SK-N-SH (cell line): ENCODE measurements around the gene NHS. TPM values are rescaled to one million over a fixed set of nuclear protein-coding genes. Genes with fewer than 3 reads are reported as not detected.
"Not testable (repeated sequence)": the region's sequence is repeated elsewhere in the genome, so short reads cannot be mapped to it uniquely, and the experiment has no call there.

Source experiments
- CTCF ChIA-PET: fragments of 300-600, 350-600 bp; formaldehyde crosslinking; extraction: SDS; loops from one replicate; lab custom pipeline; 2021; lab: Yijun Ruan, JAX
- POLR2A ChIA-PET: fragments of 350-600 bp; sonication (Branson Sonifier 250); formaldehyde crosslinking; extraction: SDS; loops from one replicate; lab custom pipeline; 2020; ENCODE audit warnings: antibody characterized with exemption, inconsistent platforms; lab: Yijun Ruan, JAX
- DNase-seq: peaks from one replicate; pipeline ENCODE4 v3.0.0; 2012
- H2AFZ ChIP-seq: fragments of 200-600 bp; sonication (generic); 2 replicates; pipeline ENCODE4 v1.8.1; 2016; ENCODE audit warnings: antibody characterized with exemption, mild to moderate bottlenecking, low read depth
- H3F3A ChIP-seq: fragments of 200-600 bp; sonication (generic); replicated peaks from 2 replicates; pipeline ENCODE3; 2016; ENCODE audit warnings: antibody characterized with exemption, mild to moderate bottlenecking; ENCODE audit not compliant: insufficient read depth
- H3K27ac ChIP-seq, 2 experiments: fragments of 200-500 bp in 1 of 2; fragments of 200-600 bp in 1 of 2; sonication (Bioruptor generic) in 1 of 2; sonication (generic), shearing (Covaris generic) in 1 of 2; 2 replicates each; pipeline versions ENCODE4 v1.5.1 to v1.6.1; 2014 to 2016; ENCODE audit warnings: low read depth in 2 of 2, inconsistent platforms in 1 of 2, low read length in 1 of 2, mild to moderate bottlenecking in 1 of 2, mixed read lengths in 1 of 2
- H3K27me3 ChIP-seq: fragments of 200-600 bp; sonication (generic), shearing (Covaris generic); 2 replicates; pipeline ENCODE4 v1.6.1; 2016; ENCODE audit warnings: mixed run types; ENCODE audit not compliant: insufficient read depth
- H3K36me3 ChIP-seq, 2 experiments: fragments of 200-500 bp in 1 of 2; fragments of 200-600 bp in 1 of 2; sonication (Bioruptor generic) in 1 of 2; sonication (generic) in 1 of 2; replicated peaks in 1 of 2; 2 replicates each; pipeline versions ENCODE3 to v1.5.1; 2014 to 2016; ENCODE audit warnings: low read length in 1 of 2, mild to moderate bottlenecking in 1 of 2; ENCODE audit not compliant: insufficient read depth in 2 of 2, control insufficient read depth in 1 of 2
- H3K4me1 ChIP-seq, 2 experiments: fragments of 200-500 bp in 1 of 2; fragments of 200-600 bp in 1 of 2; sonication (Bioruptor generic) in 1 of 2; sonication (generic), shearing (Covaris generic) in 1 of 2; 2 replicates each; pipeline versions ENCODE4 v1.5.1 to v1.6.1; 2014 to 2016; ENCODE audit warnings: low read depth in 1 of 2, low read length in 1 of 2, mixed run types in 1 of 2; ENCODE audit not compliant: insufficient read depth in 2 of 2, control insufficient read depth in 1 of 2
- H3K4me2 ChIP-seq: fragments of 200-600 bp; sonication (generic), shearing (Covaris generic); 2 replicates; pipeline ENCODE4 v1.6.1; 2017; ENCODE audit warnings: mixed run types
- H3K4me3 ChIP-seq, 2 experiments: fragments of 200-500 bp in 1 of 2; fragments of 200-600 bp in 1 of 2; sonication (Bioruptor generic) in 1 of 2; sonication (generic), shearing (Covaris generic) in 1 of 2; 2 replicates each; pipeline versions ENCODE4 v1.5.1 to v1.8.1; 2014 to 2016; ENCODE audit warnings: low read depth in 2 of 2, inconsistent platforms in 1 of 2, low read length in 1 of 2, mild to moderate bottlenecking in 1 of 2, mixed read lengths in 1 of 2, moderate library complexity in 1 of 2
- H3K79me2 ChIP-seq: fragments of 200-600 bp; sonication (generic); 2 replicates; pipeline ENCODE4 v1.8.1; 2017; ENCODE audit warnings: mild to moderate bottlenecking; ENCODE audit not compliant: insufficient read depth
- H3K9ac ChIP-seq: fragments of 200-600 bp; sonication (generic); 2 replicates; pipeline ENCODE4 v1.6.1; 2017; ENCODE audit warnings: mixed run types
- H3K9me2 ChIP-seq: fragments of 200-600 bp; sonication (generic); 2 replicates; pipeline ENCODE4 v1.6.1; 2017; ENCODE audit warnings: mixed run types
- H3K9me3 ChIP-seq: fragments of 200-600 bp; sonication (generic); 2 replicates; pipeline ENCODE4 v1.6.1; 2017; ENCODE audit warnings: mixed run types, mild to moderate bottlenecking, moderate library complexity
- H4K20me1 ChIP-seq: fragments of 200-600 bp; sonication (generic); 2 replicates; pipeline ENCODE4 v1.6.1; 2017; ENCODE audit warnings: mild to moderate bottlenecking, mixed run types; ENCODE audit not compliant: insufficient read depth
- ELF1 ChIP-seq: IDR thresholded peaks from 2 replicates; pipeline ENCODE4 v1.4.0; 2012
- MXI1 ChIP-seq: IDR thresholded peaks from 2 replicates; pipeline ENCODE4 v1.6.1; 2012; ENCODE audit warnings: mild to moderate bottlenecking, low read depth, low read length, improper control_type of control experiment
- POLR2AphosphoS5 ChIP-seq: IDR thresholded peaks from 2 replicates; pipeline ENCODE4 v1.6.1; 2012; ENCODE audit warnings: low read depth, low read length
- RAD21 ChIP-seq: IDR thresholded peaks from 2 replicates; pipeline ENCODE4 v1.6.1; 2012; ENCODE audit warnings: mild to moderate bottlenecking, low read length
- RCOR1 ChIP-seq: fragments of 150-350 bp; IDR thresholded peaks from 2 replicates; pipeline ENCODE4 v1.6.1; 2017; ENCODE audit warnings: antibody characterized with exemption, low read length
- REST ChIP-seq: IDR thresholded peaks from 2 replicates; pipeline ENCODE4 v1.6.1; 2012; ENCODE audit warnings: mild to moderate bottlenecking, low read depth, low read length, moderate library complexity
- SMC3 ChIP-seq: IDR thresholded peaks from 2 replicates; pipeline ENCODE4 v1.6.1; 2012; ENCODE audit warnings: low read depth, low read length, improper control_type of control experiment
- TEAD4 ChIP-seq: IDR thresholded peaks from 2 replicates; pipeline ENCODE4 v1.4.0; 2012; ENCODE audit warnings: mild to moderate bottlenecking, borderline replicate concordance; ENCODE audit not compliant: insufficient read depth
- USF2 ChIP-seq: fragments of 150-350 bp; IDR thresholded peaks from 2 replicates; pipeline ENCODE4 v1.6.1; 2017; ENCODE audit warnings: antibody characterized with exemption, low read length, low read depth, borderline replicate concordance
- WGBS: methylation state at CpG from one replicate; pipeline ENCODE4 v1.1.6; 2017; ENCODE audit warnings: low lambda C conversion rate; 5-methylcytosine and 5-hydroxymethylcytosine counted together
- polyA plus RNA-seq, 3 experiments: library from polyadenylated mRNA; depleted of rRNA; stranded (reverse); fragments of >200 nt; gene quantifications; 2 replicates each; pipeline ENCODE4 v1.2.3, GENCODE V29; 2012

Gene NHS
- polyA plus RNA-seq, 1 of the 3 experiments (the other 2 are of a cell fraction) = 1.0 TPM

GRCh38 chrX:17500145-17500579, 125.2 kb downstream of the NHS start:
- H3K9me3 ChIP-seq = no peaks in the 10 kb centered on the region
- no peak overlapping the region for H3K9ac ChIP-seq
- H3K9me2 ChIP-seq = no peaks in the 10 kb centered on the region
- no peaks in the 10 kb centered on the region for H3K36me3 ChIP-seq
- H4K20me1 ChIP-seq = no peaks in the 10 kb centered on the region; the same call in 1 of the 2 replicates
- POLR2A ChIA-PET = no interaction called here
- DNase-seq = no peak
- H3K4me2 ChIP-seq = no peak overlapping the region
- peak overlapping the region in 1 of 2 experiments; percentile 31; a peak in 1 of 4 replicates for H3K27ac ChIP-seq
- no peak overlapping the region for H3K4me3 ChIP-seq
- TF ChIP-seq ELF1 (no peak), RCOR1 (no peak), TEAD4 (no peak), SMC3 (no peak)
- H3F3A ChIP-seq = no peaks in the 10 kb centered on the region
- CTCF ChIA-PET = no interaction called here
- H3K27me3 ChIP-seq = no peaks in the 10 kb centered on the region
- 54% methylated on average over 2 of the region's 2 CpGs for WGBS
- H2AFZ ChIP-seq = no peak overlapping the region
- no peaks in the 10 kb centered on the region for H3K79me2 ChIP-seq
- no peaks in the 10 kb centered on the region for H3K4me1 ChIP-seq

- Histone ChIP-seq H3K79me2 (no peaks in the 10 kb centered on the region), H3K4me3 (no peak overlapping the region), H3K9ac (no peak overlapping the region), H3F3A (no peaks in the 10 kb centered on the region), H2AFZ (no peak overlapping the region), H3K9me2 (no peaks in the 10 kb centered on the region), H3K36me3 (no peaks in the 10 kb centered on the region), H3K4me1 (no peaks in the 10 kb centered on the region), H3K27me3 (no peaks in the 10 kb centered on the region), H3K4me2 (no peak overlapping the region), H3K27ac (no peak overlapping the region), H3K9me3 (no peaks in the 10 kb centered on the region), H4K20me1 (no peaks in the 10 kb centered on the region; the same call in 1 of the 2 replicates)
- no peak for DNase-seq
- ChIA-PET POLR2A (no interaction called here), CTCF (no interaction called here)
- 51% methylated on average over 6 of the region's 6 CpGs for WGBS
- no peak for TF ChIP-seq REST
- no peak for TF ChIP-seq USF2
- TF ChIP-seq SMC3 = no peak
- no peak for TF ChIP-seq MXI1
- no peak for TF ChIP-seq POLR2AphosphoS5
- no peak for TF ChIP-seq RAD21
Observed at GRCh38 chrX:17501746-17502145, 126.7 kb downstream of the NHS start.

- H3K9me2 ChIP-seq, H3K9me3 ChIP-seq, H3K9ac ChIP-seq, H3K36me3 ChIP-seq, DNase-seq, H3F3A ChIP-seq, H3K4me2 ChIP-seq, H3K79me2 ChIP-seq, H3K27ac ChIP-seq, H3K4me1 ChIP-seq, POLR2A ChIA-PET, H2AFZ ChIP-seq, H3K4me3 ChIP-seq, H3K27me3 ChIP-seq, H4K20me1 ChIP-seq, CTCF ChIA-PET: not testable (repeated sequence)
- 49% methylated on average over 3 of the region's 3 CpGs for WGBS
Observed at GRCh38 chrX:17506352-17506751, 131.4 kb downstream of the NHS start.
